ENCODE results near the gene MICOS13. TPM values are rescaled to one million over a fixed set of nuclear protein-coding genes. Genes with fewer than 3 reads are reported as not detected.

Gene MICOS13
- total RNA-seq, 4 donors from 2014 or later: 30.3 to 73.5 (median 52.6) TPM

- peak overlapping the region; percentile 87 to 100 (median 93) for H3K4me3 ChIP-seq
- no peak for DNase-seq
- no peaks in the 10 kb centered on the region for H3K36me3 ChIP-seq
- WGBS, 2 donors (ENCODE audit: low coverage in 1 of 2): 1% methylated on average over 50 of the region's 58 CpGs; no CpG with 5 or more reads in 1 of the 2 donors
- intact Hi-C loops (cut with DNase I; ENCODE audit: low total_unique reads) (no loop called here), in situ Hi-C loops (cut with MboI; ENCODE audit: low pct_ligation_motif_present in 1 of 4, low pct_unique_long_range_greater_than_20kb in 1 of 4, low sequenced_read_pairs in 3 of 4) (no loop called here)
- H3K4me1 ChIP-seq: peaks cover 12 to 34% (median 19%) of the 10 kb centered on the region in 4 donors
- TF ChIP-seq, protein P1, sequence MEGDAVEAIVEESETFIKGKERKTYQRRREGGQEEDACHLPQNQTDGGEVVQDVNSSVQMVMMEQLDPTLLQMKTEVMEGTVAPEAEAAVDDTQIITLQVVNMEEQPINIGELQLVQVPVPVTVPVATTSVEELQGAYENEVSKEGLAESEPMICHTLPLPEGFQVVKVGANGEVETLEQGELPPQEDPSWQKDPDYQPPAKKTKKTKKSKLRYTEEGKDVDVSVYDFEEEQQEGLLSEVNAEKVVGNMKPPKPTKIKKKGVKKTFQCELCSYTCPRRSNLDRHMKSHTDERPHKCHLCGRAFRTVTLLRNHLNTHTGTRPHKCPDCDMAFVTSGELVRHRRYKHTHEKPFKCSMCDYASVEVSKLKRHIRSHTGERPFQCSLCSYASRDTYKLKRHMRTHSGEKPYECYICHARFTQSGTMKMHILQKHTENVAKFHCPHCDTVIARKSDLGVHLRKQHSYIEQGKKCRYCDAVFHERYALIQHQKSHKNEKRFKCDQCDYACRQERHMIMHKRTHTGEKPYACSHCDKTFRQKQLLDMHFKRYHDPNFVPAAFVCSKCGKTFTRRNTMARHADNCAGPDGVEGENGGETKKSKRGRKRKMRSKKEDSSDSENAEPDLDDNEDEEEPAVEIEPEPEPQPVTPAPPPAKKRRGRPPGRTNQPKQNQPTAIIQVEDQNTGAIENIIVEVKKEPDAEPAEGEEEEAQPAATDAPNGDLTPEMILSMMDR (IDR thresholded peaks at IDR 0.05): no peak
- no peak for TF ChIP-seq EP300 (IDR thresholded peaks at IDR 0.05; ENCODE audit: low read depth)
- no peak for TF ChIP-seq POLR2AphosphoS5 (IDR thresholded peaks at IDR 0.05)
- no peak for TF ChIP-seq POLR2A (IDR thresholded peaks at IDR 0.05)
- peak overlapping the region; percentile 93 to 97 (median 96) for H3K27ac ChIP-seq
- H3K27me3 ChIP-seq: no peaks in the 10 kb centered on the region
- H3K9me3 ChIP-seq: no peaks in the 10 kb centered on the region
Measured at GRCh38 chr19:5719274-5719960, 39.1 kb upstream of the MICOS13 start.

DNA sequence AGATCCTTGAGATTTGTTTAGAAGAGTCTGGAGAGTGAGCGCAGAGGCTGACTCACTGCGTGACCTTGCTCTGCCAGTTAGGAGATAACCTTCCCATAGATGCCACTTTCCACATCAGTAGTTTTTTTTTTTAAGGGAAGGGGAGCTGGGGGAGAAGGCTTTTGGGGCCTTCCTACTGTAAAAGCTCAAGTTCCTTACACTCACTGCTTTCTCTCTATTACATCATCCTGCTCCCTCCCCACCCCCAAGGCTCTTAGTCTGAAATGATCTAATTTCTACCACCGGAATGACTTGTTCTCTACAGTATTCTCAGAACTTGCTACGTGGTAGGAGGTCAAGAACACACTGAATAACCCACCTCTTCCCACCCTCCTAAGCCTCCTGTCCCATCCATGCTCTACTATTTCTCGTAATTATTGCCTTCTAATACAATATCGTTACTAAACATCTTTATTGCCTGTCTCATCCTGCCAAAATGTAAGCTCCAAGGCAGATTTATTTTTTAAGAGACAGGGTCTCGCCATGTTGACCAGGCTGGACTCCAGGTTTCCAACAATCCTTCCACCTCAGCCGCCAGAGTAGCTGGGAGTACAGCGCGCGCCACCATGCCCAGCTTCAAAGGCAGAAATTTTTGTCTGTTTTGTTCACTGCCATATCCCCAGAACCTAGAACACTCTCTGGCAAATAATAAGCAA, 38.4 kb upstream of the MICOS13 start:
- Histone ChIP-seq H3K27me3 (no peaks in the 10 kb centered on the region), H3K36me3 (peaks cover 0 to 2% (median 0%) of the 10 kb centered on the region in 4 donors), H3K9me3 (no peaks in the 10 kb centered on the region), H3K4me3 (peak overlapping the region in 3 of 4 donors; percentile 90 to 100 (median 96)), H3K27ac (peak overlapping the region; percentile 93 to 97 (median 96)), H3K4me1 (peaks cover 12 to 34% (median 19%) of the 10 kb centered on the region in 4 donors)
- in situ Hi-C loops (cut with MboI; ENCODE audit: low pct_ligation_motif_present in 1 of 4, low pct_unique_long_range_greater_than_20kb in 1 of 4, low sequenced_read_pairs in 3 of 4): no loop called here
- WGBS, 2 donors (ENCODE audit: low coverage in 1 of 2): 13 to 24% methylated on average over 9 to 11 of the region's 11 CpGs
- intact Hi-C loops (cut with DNase I; ENCODE audit: low total_unique reads): no loop called here
- no peak for DNase-seq
- TF ChIP-seq, protein P1 (IDR thresholded peaks at IDR 0.05): no peak
- TF ChIP-seq POLR2AphosphoS5 (IDR thresholded peaks at IDR 0.05) (no peak), POLR2A (IDR thresholded peaks at IDR 0.05) (no peak), EP300 (IDR thresholded peaks at IDR 0.05; ENCODE audit: low read depth) (no peak)

GRCh38 chr19:5718037-5718578, 37.8 kb upstream of the MICOS13 start:
- in situ Hi-C loops (cut with MboI; ENCODE audit: low pct_ligation_motif_present in 1 of 4, low pct_unique_long_range_greater_than_20kb in 1 of 4, low sequenced_read_pairs in 3 of 4): no loop called here
- WGBS, 2 donors (ENCODE audit: low coverage in 1 of 2): 49% methylated on average over 14 of the region's 14 CpGs; no CpG with 5 or more reads in 1 of the 2 donors
- peak overlapping the region in 1 of 4 donors; percentile 96 for H3K27ac ChIP-seq

More at GRCh38 chr19:5718037-5718578, 37.8 kb upstream of the MICOS13 start:
- DNase-seq: no peak
- H3K27me3 ChIP-seq: no peaks in the 10 kb centered on the region
- no peak overlapping the region for H3K4me3 ChIP-seq
- intact Hi-C loops (cut with DNase I; ENCODE audit: low total_unique reads): no loop called here
- H3K9me3 ChIP-seq: no peaks in the 10 kb centered on the region
- no peak for TF ChIP-seq POLR2A (IDR thresholded peaks at IDR 0.05)
- no peak for TF ChIP-seq EP300 (IDR thresholded peaks at IDR 0.05; ENCODE audit: low read depth)
- no peak for TF ChIP-seq POLR2AphosphoS5 (IDR thresholded peaks at IDR 0.05)
- TF ChIP-seq, protein P1 (IDR thresholded peaks at IDR 0.05): no peak
- peaks cover 12 to 34% (median 19%) of the 10 kb centered on the region in 4 donors for H3K4me1 ChIP-seq
- peaks cover 0 to 8% (median under 1%) of the 10 kb centered on the region in 4 donors for H3K36me3 ChIP-seq
